Spleen (tissue), 11 donors: ENCODE results near the gene BBS9. TPM values are rescaled to one million over a fixed set of nuclear protein-coding genes. Genes with fewer than 3 reads are reported as not detected.
"Not testable (repeated sequence)": the region's sequence is repeated elsewhere in the genome, so short reads cannot be mapped to it uniquely, and the experiment has no call there.

Experiments used
- DNase-seq: peaks from one replicate; pipeline ENCODE4 v3.0.0-alpha.2; 2020
- H3K27ac ChIP-seq, 8 donors: fragments of 200-600 bp; sonication (generic) in 7 of 8; 1 replicate in 4 of 8; 2 replicates in 4 of 8; pipeline versions ENCODE4 v1.5.0 to v1.8.0; 2016 to 2021; ENCODE audit warnings: inconsistent platforms in 4 of 8, mild to moderate bottlenecking in 4 of 8, moderate library complexity in 1 of 8
- H3K27me3 ChIP-seq, 7 donors: fragments of 200-600 bp; sonication (generic) in 6 of 7; replicated peaks in 1 of 7; 1 replicate in 4 of 7; 2 replicates in 3 of 7; pipeline versions ENCODE4 v1.5.0 to v1.8.0; 2016 to 2021; ENCODE audit warnings: inconsistent platforms in 3 of 7, mild to moderate bottlenecking in 1 of 7
- H3K36me3 ChIP-seq, 6 donors: fragments of 200-600 bp; sonication (generic) in 5 of 6; 1 replicate in 4 of 6; 2 replicates in 2 of 6; pipeline versions ENCODE4 v1.5.0 to v1.8.0; 2016 to 2021; ENCODE audit warnings: inconsistent platforms in 2 of 6
- H3K4me1 ChIP-seq, 6 donors: fragments of 200-600 bp; sonication (generic) in 5 of 6; 1 replicate in 3 of 6; 2 replicates in 3 of 6; pipeline versions ENCODE4 v1.5.0 to v1.8.0; 2016 to 2021; ENCODE audit warnings: inconsistent platforms in 3 of 6
- H3K4me3 ChIP-seq, 8 donors: fragments of 200-600 bp; sonication (generic) in 7 of 8; 1 replicate in 4 of 8; 2 replicates in 4 of 8; pipeline versions ENCODE4 v1.5.0 to v1.8.0; 2016 to 2021; ENCODE audit warnings: inconsistent platforms in 4 of 8, mild to moderate bottlenecking in 4 of 8, moderate library complexity in 2 of 8
- H3K9me3 ChIP-seq, 8 donors: fragments of 200-600 bp; sonication (generic) in 7 of 8; 1 replicate in 4 of 8; 2 replicates in 4 of 8; pipeline versions ENCODE4 v1.5.0 to v1.8.0; 2016 to 2021; ENCODE audit warnings: inconsistent platforms in 4 of 8
- CTCF ChIP-seq, 11 experiments: fragments of 200-600 bp in 7 of 11; fragments of 450-650 bp in 4 of 11; sonication (generic) in 4 of 11; IDR thresholded peaks in 8 of 11; conservative IDR thresholded peaks in 3 of 11; 1 replicate in 7 of 11; 2 replicates in 4 of 11; pipeline versions ENCODE4 v1.4.0 to v1.8.0; 2016 to 2021; ENCODE audit warnings: antibody characterized with exemption in 11 of 11, inconsistent platforms in 4 of 11, mild to moderate bottlenecking in 1 of 11
- POLR2A ChIP-seq, 3 donors: fragments of 450-650 bp; IDR thresholded peaks; one replicate each; pipeline ENCODE4 v1.5.1; 2017; ENCODE audit warnings: antibody characterized with exemption in 3 of 3, mild to moderate bottlenecking in 1 of 3
- POLR2AphosphoS5 ChIP-seq, 3 donors: sonication (generic); formaldehyde crosslinking; IDR thresholded peaks; one replicate each; pipeline ENCODE4 v1.5.1; 2017; ENCODE audit warnings: antibody characterized with exemption in 3 of 3
- WGBS, 5 donors: extraction: QIAGEN DNeasy Blood & Tissue Kit in 3 of 5; methylation state at CpG; one replicate each; pipeline versions ENCODE4 v1.1.5 to v1.1.7; 2013 to 2018; 5-methylcytosine and 5-hydroxymethylcytosine counted together
- intact Hi-C: fragments of 100-400 bp; cut with DNase I; formaldehyde crosslinking; loops from one replicate; pipeline ENCODE4 v1.15.0; 2023; ENCODE audit warnings: low total_unique reads
- polyA plus RNA-seq, 3 donors: library from polyadenylated mRNA; stranded (reverse); fragments of 200-250 nt; gene quantifications; one replicate each; pipeline ENCODE4 v1.2.1, GENCODE V29; 2013
- total RNA-seq, 7 donors: library from RNA; depleted of rRNA in 3 of 7; stranded (reverse); fragments of >200 nt in 3 of 7; fragmentation: NEBNext Ultra II Directional in 4 of 7; extraction: Animal tissue kit (Norgen Biotek cat#: 25700) in 4 of 7; gene quantifications; one replicate each; pipeline versions ENCODE4 v1.1.0 to v1.2.1, GENCODE V29; 2016 to 2021
- donor health status: healthy with polysubstance abuse.
- donor health status: DM: no; HTN: no; CAD: no; lungs with moderate emphysema.
- donor health status: DM: no; HTN: no; CAD: no.
- donor health status: Bipolar disorder and iron deficiency.
- donor health status: healthy.
- donor health status: DM: no; HTN: no; CAD: no.
- donor health status: DM: yes; HTN: yes; CAD: no.

Gene BBS9
- total and polyA plus RNA-seq, 10 donors, result 2.3 to 44.1 (median 25.3) TPM

GRCh38 chr7:33212144-33212543 lies 82.8 kb downstream of the BBS9 start:
- Histone ChIP-seq H3K36me3 (peaks cover 0 to 41% (median 6%) of the 10 kb centered on the region in 6 donors), H3K27me3 (no peaks in the 10 kb centered on the region), H3K27ac (no peak overlapping the region), H3K9me3 (peaks cover 5 to 46% (median 41%) of the 10 kb centered on the region in 8 donors), H3K4me3 (no peak overlapping the region), H3K4me1 (no peaks in the 10 kb centered on the region)
- no peak for TF ChIP-seq CTCF (IDR thresholded peaks at IDR 0.05 in 8 of 11, conservative IDR thresholded peaks at IDR 0.05 in 3 of 11)
- no peak for TF ChIP-seq POLR2AphosphoS5 (IDR thresholded peaks at IDR 0.05)
- no peak for TF ChIP-seq POLR2A (IDR thresholded peaks at IDR 0.05)
- DNase-seq, result no peak
- intact Hi-C loops, result no loop called here
- WGBS, 5 donors, result 75 to 88% (median 79%) methylated on average over 2 of the region's 2 CpGs

GRCh38 chr7:33215992-33216391 lies 86.6 kb downstream of the BBS9 start:
- peaks cover 2 to 28% (median 19%) of the 10 kb centered on the region in 8 donors for H3K9me3 ChIP-seq
- no peaks in the 10 kb centered on the region for H3K4me1 ChIP-seq
- DNase-seq, result no peak
- TF ChIP-seq POLR2AphosphoS5 (IDR thresholded peaks at IDR 0.05) (no peak), CTCF (IDR thresholded peaks at IDR 0.05 in 8 of 11, conservative IDR thresholded peaks at IDR 0.05 in 3 of 11) (no peak), POLR2A (IDR thresholded peaks at IDR 0.05) (no peak)
- H3K36me3 ChIP-seq, result peaks cover 0 to 34% (median 2%) of the 10 kb centered on the region in 6 donors
- WGBS, 5 donors, result 93 to 98% (median 96%) methylated on average over 1 of the region's 1 CpG
- H3K27ac ChIP-seq, result no peak overlapping the region
- no peak overlapping the region for H3K4me3 ChIP-seq
- no peaks in the 10 kb centered on the region for H3K27me3 ChIP-seq
- intact Hi-C loops, result no loop called here

GRCh38 chr7:33217595-33217994 lies 88.2 kb downstream of the BBS9 start:
- Histone ChIP-seq H3K27me3 (no peaks in the 10 kb centered on the region), H3K4me1 (no peaks in the 10 kb centered on the region), H3K36me3 (peaks cover 0 to 19% (median 2%) of the 10 kb centered on the region in 6 donors), H3K27ac (no peak overlapping the region), H3K4me3 (no peak overlapping the region), H3K9me3 (peaks cover 0 to 12% (median 3%) of the 10 kb centered on the region in 8 donors)
- intact Hi-C loops, result no loop called here
- no peak for DNase-seq
- TF ChIP-seq POLR2A (IDR thresholded peaks at IDR 0.05), result no peak
- TF ChIP-seq CTCF (IDR thresholded peaks at IDR 0.05 in 8 of 11, conservative IDR thresholded peaks at IDR 0.05 in 3 of 11), result no peak
- no peak for TF ChIP-seq POLR2AphosphoS5 (IDR thresholded peaks at IDR 0.05)
- WGBS, 5 donors, result 96 to 97% (median 96%) methylated on average over 4 of the region's 4 CpGs

GRCh38 chr7:33218841-33219535 lies 89.6 kb downstream of the BBS9 start:
- H3K36me3 ChIP-seq, intact Hi-C loops, DNase-seq, H3K27ac ChIP-seq, H3K9me3 ChIP-seq, H3K27me3 ChIP-seq, H3K4me3 ChIP-seq, H3K4me1 ChIP-seq: not testable (repeated sequence)
- whole genome bisulfite sequencing, 5 donors, result 80 to 100% (median 94%) methylated on average over 3 to 38 of the region's 38 CpGs
